Right lobe of liver (tissue), 4 donors: ENCODE results near the gene LRMDA.

Source experiments
- POLR2A ChIP-seq: fragments of 450-650 bp; IDR thresholded peaks from one replicate; pipeline ENCODE4 v1.6.1; 2017; ENCODE audit warnings: antibody characterized with exemption, mild to moderate bottlenecking
- TF ChIP-seq, protein P1 (sequence below), 4 donors: fragments of 200-600 bp in 3 of 4; fragments of 450-650 bp in 1 of 4; IDR thresholded peaks; one replicate each; pipeline versions ENCODE4 v1.5.1 to v1.8.0; 2016 to 2022; ENCODE audit warnings: antibody characterized with exemption in 4 of 4, mild to moderate bottlenecking in 2 of 4
- donor health status: DM: no; HTN: no; CAD: no.
- donor health status: DM: no; HTN: no; CAD: no.
- donor health status: DM: no; HTN: yes; CAD: no.

DNA sequence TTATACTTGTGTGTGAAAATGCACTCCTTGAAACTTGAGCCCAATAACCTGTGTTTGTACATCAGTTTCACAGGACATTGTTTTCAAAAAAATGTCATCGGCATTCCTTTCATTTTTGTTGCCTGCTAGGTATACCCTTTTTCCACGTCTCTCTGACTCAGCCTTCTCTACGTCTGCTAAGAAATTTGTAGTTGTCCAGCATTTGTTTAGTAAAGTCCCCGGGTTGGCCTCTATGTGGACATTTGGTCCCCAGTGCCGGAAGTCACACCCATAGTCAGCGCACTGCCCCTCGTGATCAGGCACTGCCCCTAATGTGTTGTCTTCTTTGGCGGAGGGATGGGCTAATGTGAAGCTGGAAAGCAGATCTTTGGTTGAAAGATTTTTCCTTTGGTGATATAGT, 222.3 kb downstream of the LRMDA start:
- TF ChIP-seq, protein P1, sequence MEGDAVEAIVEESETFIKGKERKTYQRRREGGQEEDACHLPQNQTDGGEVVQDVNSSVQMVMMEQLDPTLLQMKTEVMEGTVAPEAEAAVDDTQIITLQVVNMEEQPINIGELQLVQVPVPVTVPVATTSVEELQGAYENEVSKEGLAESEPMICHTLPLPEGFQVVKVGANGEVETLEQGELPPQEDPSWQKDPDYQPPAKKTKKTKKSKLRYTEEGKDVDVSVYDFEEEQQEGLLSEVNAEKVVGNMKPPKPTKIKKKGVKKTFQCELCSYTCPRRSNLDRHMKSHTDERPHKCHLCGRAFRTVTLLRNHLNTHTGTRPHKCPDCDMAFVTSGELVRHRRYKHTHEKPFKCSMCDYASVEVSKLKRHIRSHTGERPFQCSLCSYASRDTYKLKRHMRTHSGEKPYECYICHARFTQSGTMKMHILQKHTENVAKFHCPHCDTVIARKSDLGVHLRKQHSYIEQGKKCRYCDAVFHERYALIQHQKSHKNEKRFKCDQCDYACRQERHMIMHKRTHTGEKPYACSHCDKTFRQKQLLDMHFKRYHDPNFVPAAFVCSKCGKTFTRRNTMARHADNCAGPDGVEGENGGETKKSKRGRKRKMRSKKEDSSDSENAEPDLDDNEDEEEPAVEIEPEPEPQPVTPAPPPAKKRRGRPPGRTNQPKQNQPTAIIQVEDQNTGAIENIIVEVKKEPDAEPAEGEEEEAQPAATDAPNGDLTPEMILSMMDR (IDR thresholded peaks at IDR 0.05): no peak
- no peak for TF ChIP-seq POLR2A
